ENCODE results near the gene EAPP.

Gene EAPP

GRCh38 chr14:34470319-34470718, 69.2 kb downstream of the EAPP start:
- in situ Hi-C loops (cut with MboI; ENCODE audit: low pct_unique_long_range_greater_than_20kb, low sequenced_read_pairs, unreplicated experiment): no loop called here
- TF ChIP-seq CTCF (IDR thresholded peaks at IDR 0.05; ENCODE audit: extremely low read depth, insufficient read depth, missing control alignments): no peak
- DNase-seq (ENCODE audit: low spot score): no peak

GRCh38 chr14:34466691-34467090, 72.8 kb downstream of the EAPP start:
- no peak for TF ChIP-seq CTCF (IDR thresholded peaks at IDR 0.05; ENCODE audit: extremely low read depth, insufficient read depth, missing control alignments)
- DNase-seq (ENCODE audit: low spot score): no peak
- in situ Hi-C loops (cut with MboI; ENCODE audit: low pct_unique_long_range_greater_than_20kb, low sequenced_read_pairs, unreplicated experiment): no loop called here

Data from GM13977 (cell line).